Endothelial cell of umbilical vein (primary cell): ENCODE data around the gene TAAR9.

Source experiments
- CTCF ChIP-seq, 2 donors: IDR thresholded peaks; 1 replicate in 1 of 2; 2 replicates in 1 of 2; pipeline ENCODE4 v1.5.1; 2011; ENCODE audit warnings: low read length in 2 of 2, mild to moderate bottlenecking in 2 of 2, moderate library complexity in 2 of 2, control low read depth in 1 of 2, inconsistent platforms in 1 of 2, low read depth in 1 of 2; ENCODE audit not compliant: insufficient read depth in 1 of 2; ENCODE audit errors: extremely low read depth in 1 of 2
- EZH2 ChIP-seq: IDR thresholded peaks from 2 replicates; pipeline ENCODE4 v1.6.1; 2012; ENCODE audit warnings: borderline replicate concordance, low read depth, mild to moderate bottlenecking, moderate library complexity, low read length, inconsistent platforms; ENCODE audit not compliant: severe bottlenecking
- GATA2 ChIP-seq: IDR thresholded peaks from 2 replicates; pipeline ENCODE4 v1.7.0; 2011; ENCODE audit warnings: low read depth, mild to moderate bottlenecking, moderate library complexity, mixed read lengths, low read length; ENCODE audit not compliant: insufficient read length, insufficient read depth
- MYC ChIP-seq: IDR thresholded peaks from one replicate; pipeline ENCODE4 v1.6.1; 2011; ENCODE audit warnings: mild to moderate bottlenecking, low read depth, low read length
- POLR2A ChIP-seq: IDR thresholded peaks from 2 replicates; pipeline ENCODE4 v1.6.1; 2012; ENCODE audit warnings: low read depth, mild to moderate bottlenecking, control low read depth, low read length
- POLR2AphosphoS5 ChIP-seq: IDR thresholded peaks from 2 replicates; pipeline ENCODE4 v1.6.1; 2012; ENCODE audit warnings: low read depth, mild to moderate bottlenecking, control low read depth, low read length, moderate library complexity; ENCODE audit not compliant: insufficient read depth
- TF ChIP-seq, protein P1 (sequence below): IDR thresholded peaks from 2 replicates; pipeline ENCODE4 v1.6.1; 2011; ENCODE audit not compliant: insufficient read depth, insufficient read length

GRCh38 chr6:132496519-132497180 is 41.4 kb upstream of the TAAR9 start:
- TF ChIP-seq CTCF (IDR thresholded peaks at IDR 0.05; ENCODE audit: extremely low read depth in 1 of 2, insufficient read depth in 1 of 2, low read depth in 1 of 2, low read length in 2 of 2) (no peak), POLR2AphosphoS5 (no peak), POLR2A (no peak), EZH2 (no peak), GATA2 (no peak), MYC (no peak)
- TF ChIP-seq, protein P1, sequence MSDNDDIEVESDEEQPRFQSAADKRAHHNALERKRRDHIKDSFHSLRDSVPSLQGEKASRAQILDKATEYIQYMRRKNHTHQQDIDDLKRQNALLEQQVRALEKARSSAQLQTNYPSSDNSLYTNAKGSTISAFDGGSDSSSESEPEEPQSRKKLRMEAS: no peak
